CD14-positive monocyte (primary cell): ENCODE data around the gene CCNY. TPM values are rescaled to one million over a fixed set of nuclear protein-coding genes. Genes with fewer than 3 reads are reported as not detected.
A peak's percentile ranks its signal among the peaks of the same experiment; 100 is the strongest.

Source experiments
- DNase-seq, 3 donors: peaks; one replicate each; pipeline ENCODE4 v3.0.0-alpha.2; 2011 to 2022
- H2AFZ ChIP-seq: 2 replicates; pipeline ENCODE4 v1.6.0; 2012; ENCODE audit warnings: mild to moderate bottlenecking, low read depth, low read length, inconsistent platforms; ENCODE audit not compliant: insufficient read depth, poor library complexity, severe bottlenecking
- H3K27ac ChIP-seq, 2 donors: 1 replicate in 1 of 2; 2 replicates in 1 of 2; pipeline ENCODE4 v1.5.1; 2012 to 2013; ENCODE audit warnings: low read length in 2 of 2, control low read depth in 1 of 2, inconsistent platforms in 1 of 2, low read depth in 1 of 2, mild to moderate bottlenecking in 1 of 2
- H3K27me3 ChIP-seq, 2 donors: one replicate each; pipeline versions ENCODE4 v1.6.0 to v1.6.1; 2011 to 2013; ENCODE audit warnings: low read length in 2 of 2; ENCODE audit not compliant: control insufficient read depth in 2 of 2, insufficient read depth in 2 of 2
- H3K36me3 ChIP-seq, 2 donors: replicated peaks in 1 of 2; 1 replicate in 1 of 2; 2 replicates in 1 of 2; pipeline versions ENCODE4 v1.5.1 to v1.6.1; 2012 to 2013; ENCODE audit warnings: low read length in 2 of 2, control low read depth in 1 of 2, inconsistent platforms in 1 of 2, mild to moderate bottlenecking in 1 of 2; ENCODE audit not compliant: insufficient read depth in 2 of 2, control insufficient read depth in 1 of 2
- H3K4me1 ChIP-seq, 2 donors: 1 replicate in 1 of 2; 2 replicates in 1 of 2; pipeline versions ENCODE4 v1.5.1 to v1.6.1; 2012 to 2013; ENCODE audit warnings: low read length in 2 of 2, control low read depth in 1 of 2, inconsistent platforms in 1 of 2, mild to moderate bottlenecking in 1 of 2, moderate library complexity in 1 of 2; ENCODE audit not compliant: insufficient read depth in 2 of 2, control insufficient read depth in 1 of 2
- H3K4me2 ChIP-seq: replicated peaks from 2 replicates; pipeline ENCODE3; 2012; ENCODE audit warnings: low read length, moderate library complexity, mild to moderate bottlenecking; ENCODE audit not compliant: poor library complexity, severe bottlenecking; ENCODE audit errors: extremely low read depth
- H3K4me3 ChIP-seq, 3 experiments: fragments of 200-600 bp in 1 of 3; sonication (generic) in 1 of 3; replicated peaks in 1 of 3; 1 replicate in 2 of 3; 2 replicates in 1 of 3; pipeline ENCODE4 v1.5.1; 2011 to 2013; ENCODE audit warnings: low read length in 3 of 3, mild to moderate bottlenecking in 3 of 3, control low read depth in 2 of 3, low read depth in 2 of 3, inconsistent platforms in 1 of 3, moderate library complexity in 1 of 3
- H3K79me2 ChIP-seq: 2 replicates; pipeline ENCODE4 v1.6.0; 2012; ENCODE audit warnings: mild to moderate bottlenecking, control low read depth, inconsistent platforms, low read length, moderate library complexity; ENCODE audit not compliant: insufficient read depth
- H3K9ac ChIP-seq: 2 replicates; pipeline ENCODE4 v1.6.0; 2017; ENCODE audit warnings: low read length, mild to moderate bottlenecking; ENCODE audit not compliant: insufficient read depth, poor library complexity, severe bottlenecking
- H3K9me3 ChIP-seq, 2 donors: replicated peaks in 1 of 2; 1 replicate in 1 of 2; 2 replicates in 1 of 2; pipeline versions ENCODE4 v1.5.1 to v1.6.1; 2012 to 2013; ENCODE audit warnings: low read length in 2 of 2, control low read depth in 1 of 2; ENCODE audit not compliant: control insufficient read depth in 1 of 2, insufficient read depth in 1 of 2
- H4K20me1 ChIP-seq: 2 replicates; pipeline ENCODE4 v1.6.0; 2012; ENCODE audit warnings: mild to moderate bottlenecking, low read length, control low read depth, moderate library complexity; ENCODE audit not compliant: insufficient read depth
- H3K27ac Mint-ChIP-seq, 7 donors: one replicate each; pipeline ENCODE4 v1.8.0; 2020; ENCODE audit warnings: mild to moderate bottlenecking in 7 of 7, mixed read lengths in 7 of 7, moderate library complexity in 6 of 7, inconsistent platforms in 2 of 7
- H3K27me3 Mint-ChIP-seq, 3 donors: one replicate each; pipeline ENCODE4 v1.8.0; 2021 to 2022; ENCODE audit warnings: low read depth in 3 of 3, mild to moderate bottlenecking in 3 of 3, mixed read lengths in 3 of 3, moderate library complexity in 3 of 3, inconsistent platforms in 1 of 3
- H3K36me3 Mint-ChIP-seq, 2 donors: one replicate each; pipeline ENCODE4 v1.8.0; 2020; ENCODE audit warnings: mixed read lengths in 2 of 2, inconsistent platforms in 1 of 2, mild to moderate bottlenecking in 1 of 2
- H3K4me1 Mint-ChIP-seq: one replicate; pipeline ENCODE4 v1.8.0; 2020; ENCODE audit warnings: mild to moderate bottlenecking, mixed read lengths
- H3K4me3 Mint-ChIP-seq, 2 donors: one replicate each; pipeline ENCODE4 v1.8.0; 2020; ENCODE audit warnings: mild to moderate bottlenecking in 2 of 2, mixed read lengths in 2 of 2, moderate library complexity in 1 of 2
- H3K9me3 Mint-ChIP-seq, 7 donors: one replicate each; pipeline ENCODE4 v1.8.0; 2020 to 2022; ENCODE audit warnings: mixed read lengths in 7 of 7, mild to moderate bottlenecking in 6 of 7, moderate library complexity in 6 of 7, inconsistent platforms in 2 of 7
- CTCF ChIP-seq: fragments of 200-600 bp; IDR thresholded peaks from one replicate; pipeline ENCODE4 v1.8.0; 2022; ENCODE audit warnings: antibody characterized with exemption, mild to moderate bottlenecking
- WGBS: methylation state at CpG from one replicate; pipeline ENCODE4 v1.1.5; 2013; ENCODE audit warnings: missing lambda C conversion rate; ENCODE audit not compliant: insufficient coverage; 5-methylcytosine and 5-hydroxymethylcytosine counted together
- intact Hi-C, 2 donors: fragments of 100-400 bp; cut with micrococcal nuclease; formaldehyde crosslinking; loops; one replicate each; pipeline versions ENCODE4 v1.15.0 to v1.15.1; 2023
- polyA plus RNA-seq, 3 donors: library from polyadenylated mRNA; depleted of rRNA in 1 of 3; unstranded in 2 of 3; stranded (reverse) in 1 of 3; fragments of 300-500 nt in 2 of 3; fragments of >200 nt in 1 of 3; fragmentation: Illumina TruSeq in 2 of 3; gene quantifications; 1 replicate in 2 of 3; 2 replicates in 1 of 3; pipeline ENCODE4 v1.2.3, GENCODE V29; 2012 to 2021

The CCNY gene
- polyA plus RNA-seq, 3 donors, result 39.9 to 116 (median 64.8) TPM

GRCh38 chr10:35306852-35307251 lies 29.5 kb upstream of the CCNY start:
- H3K4me2 ChIP-seq, result no peak overlapping the region

GRCh38 chr10:35307297-35307696 lies 29.0 kb upstream of the CCNY start:
- 96% methylated on average over 4 of the region's 10 CpGs for WGBS
- Mint-ChIP-seq H3K4me3 (no peak overlapping the region), H3K36me3 (no peaks in the 10 kb centered on the region), H3K4me1 (peaks cover 12% of the 10 kb centered on the region), H3K9me3 (peaks cover 0 to 5% (median 0%) of the 10 kb centered on the region in 7 donors), H3K27ac (no peak overlapping the region), H3K27me3 (peaks cover 15 to 25% (median 24%) of the 10 kb centered on the region in 3 donors)
- no peak for TF ChIP-seq CTCF
- no peaks in the 10 kb centered on the region for H4K20me1 ChIP-seq
- H3K9me3 ChIP-seq, result no peaks in the 10 kb centered on the region
- H3K27ac ChIP-seq, result no peak overlapping the region
- H3K4me3 ChIP-seq, result no peak overlapping the region
- no peak overlapping the region for H2AFZ ChIP-seq
- no peaks in the 10 kb centered on the region for H3K79me2 ChIP-seq
- intact Hi-C loops, result no loop called here
- H3K9ac ChIP-seq, result no peak overlapping the region
- H3K36me3 ChIP-seq, result no peaks in the 10 kb centered on the region
- no peaks in the 10 kb centered on the region for H3K27me3 ChIP-seq
- no peak for DNase-seq
- H3K4me2 ChIP-seq, result no peak overlapping the region
- H3K4me1 ChIP-seq, result no peaks in the 10 kb centered on the region

More at GRCh38 chr10:35306852-35307251, 29.5 kb upstream of the CCNY start:
- Histone ChIP-seq H3K27me3 (no peaks in the 10 kb centered on the region), H2AFZ (no peak overlapping the region), H3K36me3 (no peaks in the 10 kb centered on the region), H3K9ac (no peak overlapping the region), H3K4me1 (no peaks in the 10 kb centered on the region), H3K9me3 (no peaks in the 10 kb centered on the region), H3K27ac (no peak overlapping the region), H3K4me3 (no peak overlapping the region), H4K20me1 (no peaks in the 10 kb centered on the region), H3K79me2 (no peaks in the 10 kb centered on the region)
- TF ChIP-seq CTCF, result no peak
- peak in 1 of 3 donors; percentile 30 for DNase-seq
- Mint-ChIP-seq H3K27me3 (peaks cover 12 to 25% (median 24%) of the 10 kb centered on the region in 3 donors), H3K9me3 (peaks cover 0 to 5% (median 0%) of the 10 kb centered on the region in 7 donors), H3K27ac (no peak overlapping the region), H3K36me3 (no peaks in the 10 kb centered on the region), H3K4me1 (peaks cover 12% of the 10 kb centered on the region), H3K4me3 (no peak overlapping the region)
- intact Hi-C loops, result no loop called here
- WGBS, result 37% methylated on average over 6 of the region's 9 CpGs
